NK-92 treated with Interleukin-12 subunit alpha and Interleukin-12 subunit beta, amount 100 ng/mL, for 24 hours (cell line): ENCODE data around the gene NXNL2.

ENCODE experiments used
- DNase-seq: peaks from one replicate; lab custom pipeline; 2025; lab: John Stamatoyannopoulos, UW

The NXNL2 gene

GRCh38 chr9:88531920-88532698 lies 2.9 kb upstream of the NXNL2 start:
- no peak for DNase-seq

- no peak for DNase-seq
Measured at GRCh38 chr9:88533951-88534455, 975 bp upstream of the NXNL2 start.

GRCh38 chr9:88535226-88536022 lies 446 bp downstream of the NXNL2 start:
- no peak for DNase-seq

GRCh38 chr9:88536023-88536324 lies 996 bp downstream of the NXNL2 start:
- DNase-seq, result no peak

GRCh38 chr9:88536951-88537760 lies 2.2 kb downstream of the NXNL2 start:
- DNase-seq, result no peak

- peak; percentile 25 for DNase-seq
Measured at GRCh38 chr9:88537761-88538091, 2.7 kb downstream of the NXNL2 start.

GRCh38 chr9:88538311-88539085 lies 3.5 kb downstream of the NXNL2 start:
- DNase-seq, result no peak

GRCh38 chr9:88539246-88539645 lies 4.3 kb downstream of the NXNL2 start:
- DNase-seq, result no peak

GRCh38 chr9:88540251-88540763 lies 5.3 kb downstream of the NXNL2 start:
- DNase-seq, result no peak

GRCh38 chr9:88544245-88544644 lies 9.3 kb downstream of the NXNL2 start:
- no peak for DNase-seq

GRCh38 chr9:88551546-88552137 lies 16.7 kb downstream of the NXNL2 start:
- DNase-seq, result no peak

GRCh38 chr9:88553350-88553749 lies 18.4 kb downstream of the NXNL2 start:
- no peak for DNase-seq

- no peak for DNase-seq
Measured at GRCh38 chr9:88555268-88555980, 20.4 kb downstream of the NXNL2 start.

GRCh38 chr9:88559661-88560060 lies 24.7 kb downstream of the NXNL2 start:
- no peak for DNase-seq

- no peak for DNase-seq
Measured at GRCh38 chr9:88567870-88568269, 32.9 kb downstream of the NXNL2 start.

- DNase-seq, result no peak
Measured at GRCh38 chr9:88571419-88571818, 36.4 kb downstream of the NXNL2 start.

GRCh38 chr9:88572684-88573083 lies 37.7 kb downstream of the NXNL2 start:
- DNase-seq, result no peak

GRCh38 chr9:88574953-88575352 lies 40.0 kb downstream of the NXNL2 start:
- DNase-seq, result no peak

- DNase-seq, result no peak
Measured at GRCh38 chr9:88577256-88578120, 42.5 kb downstream of the NXNL2 start.
